ENCODE results near the gene PRXL2B.

PRXL2B gene

GRCh38 chr1:2560299-2561073, 26.1 kb upstream of the PRXL2B start:
- no peak for DNase-seq (ENCODE audit: low read depth in 2 of 2)
- no peak overlapping the region for H3K4me3 ChIP-seq (replicated peaks in 1 of 2; ENCODE audit: low read depth in 2 of 2, low read length in 2 of 2)
- no peak for TF ChIP-seq CTCF (IDR thresholded peaks at IDR 0.05; ENCODE audit: low read depth, low read length)

DNA sequence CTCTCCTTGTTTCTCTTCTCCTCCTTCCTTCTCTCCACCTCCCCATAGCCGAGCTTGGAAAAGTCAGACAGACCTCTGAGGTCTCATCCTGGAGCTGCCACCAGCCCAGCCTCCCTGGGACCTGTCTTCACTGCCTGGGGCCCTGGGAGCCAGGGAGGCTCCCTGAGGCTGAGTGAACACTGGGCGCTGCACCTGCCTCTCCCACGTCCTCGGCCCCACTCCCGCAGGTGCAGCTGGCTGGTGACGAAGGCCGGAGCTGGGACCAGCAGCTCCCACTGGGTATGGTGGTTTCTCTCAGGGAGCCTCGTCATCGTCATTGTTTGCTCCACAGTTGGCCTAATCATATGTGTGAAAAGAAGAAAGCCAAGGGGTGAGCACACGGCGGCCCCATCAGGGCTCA, 25.1 kb upstream of the PRXL2B start:
- no peak for TF ChIP-seq CTCF (IDR thresholded peaks at IDR 0.05; ENCODE audit: low read depth, low read length)
- no peak for DNase-seq (ENCODE audit: low read depth in 2 of 2)
- no peak overlapping the region for H3K4me3 ChIP-seq (replicated peaks in 1 of 2; ENCODE audit: low read depth in 2 of 2, low read length in 2 of 2)

- peak; percentile 57 for TF ChIP-seq CTCF (IDR thresholded peaks at IDR 0.05; ENCODE audit: low read depth, low read length)
- no peak for DNase-seq (ENCODE audit: low read depth in 2 of 2)
- H3K4me3 ChIP-seq (replicated peaks in 1 of 2; ENCODE audit: low read depth in 2 of 2, low read length in 2 of 2): no peak overlapping the region
Measured at GRCh38 chr1:2561898-2562895, 24.4 kb upstream of the PRXL2B start.

DNA sequence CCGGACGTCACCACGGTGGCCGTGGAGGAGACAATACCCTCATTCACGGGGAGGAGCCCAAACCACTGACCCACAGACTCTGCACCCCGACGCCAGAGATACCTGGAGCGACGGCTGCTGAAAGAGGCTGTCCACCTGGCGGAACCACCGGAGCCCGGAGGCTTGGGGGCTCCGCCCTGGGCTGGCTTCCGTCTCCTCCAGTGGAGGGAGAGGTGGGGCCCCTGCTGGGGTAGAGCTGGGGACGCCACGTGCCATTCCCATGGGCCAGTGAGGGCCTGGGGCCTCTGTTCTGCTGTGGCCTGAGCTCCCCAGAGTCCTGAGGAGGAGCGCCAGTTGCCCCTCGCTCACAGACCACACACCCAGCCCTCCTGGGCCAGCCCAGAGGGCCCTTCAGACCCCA, 23.4 kb upstream of the PRXL2B start:
- no peak for DNase-seq (ENCODE audit: low read depth in 2 of 2)
- no peak overlapping the region for H3K4me3 ChIP-seq (replicated peaks in 1 of 2; ENCODE audit: low read depth in 2 of 2, low read length in 2 of 2)
- no peak for TF ChIP-seq CTCF (IDR thresholded peaks at IDR 0.05; ENCODE audit: low read depth, low read length)

- no peak for DNase-seq (ENCODE audit: low read depth in 2 of 2)
- no peak overlapping the region for H3K4me3 ChIP-seq (replicated peaks in 1 of 2; ENCODE audit: low read depth in 2 of 2, low read length in 2 of 2)
- TF ChIP-seq CTCF (IDR thresholded peaks at IDR 0.05; ENCODE audit: low read depth, low read length): no peak
Measured at GRCh38 chr1:2564006-2564814, 22.4 kb upstream of the PRXL2B start.

DNA sequence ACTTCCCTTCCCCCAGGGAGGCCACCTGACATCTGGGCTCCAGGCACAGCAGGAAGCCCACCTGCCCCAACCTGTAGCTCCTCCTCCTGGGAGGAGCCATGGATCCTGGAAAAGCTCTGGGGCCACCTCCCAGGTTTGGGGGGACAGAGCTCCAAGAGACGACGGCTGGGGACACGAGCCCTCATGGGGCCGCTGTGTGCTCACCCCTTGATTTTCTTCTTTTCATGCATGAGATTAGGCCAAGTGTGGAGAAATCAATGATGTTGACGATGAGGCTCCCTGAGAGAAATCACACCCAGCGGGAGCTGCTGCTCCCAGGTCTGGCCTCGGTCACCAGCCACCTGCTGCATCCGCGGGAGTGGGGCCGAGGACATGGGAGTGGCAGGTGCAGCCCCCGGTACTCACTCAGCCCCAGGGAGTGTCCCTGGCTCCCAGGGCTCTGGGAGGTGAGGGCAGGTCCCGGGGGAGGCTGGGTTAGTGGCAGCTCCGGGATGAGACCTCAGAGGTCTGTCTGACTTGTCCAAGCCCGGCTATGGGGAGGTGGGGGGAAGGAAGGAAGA, 21.7 kb upstream of the PRXL2B start:
- DNase-seq (ENCODE audit: low read depth in 2 of 2): no peak
- TF ChIP-seq CTCF (IDR thresholded peaks at IDR 0.05; ENCODE audit: low read depth, low read length): no peak
- H3K4me3 ChIP-seq (replicated peaks in 1 of 2; ENCODE audit: low read depth in 2 of 2, low read length in 2 of 2): no peak overlapping the region

All from cardiac fibroblast (primary cell).